ENCODE measurements around the gene SRSF1.

DNA sequence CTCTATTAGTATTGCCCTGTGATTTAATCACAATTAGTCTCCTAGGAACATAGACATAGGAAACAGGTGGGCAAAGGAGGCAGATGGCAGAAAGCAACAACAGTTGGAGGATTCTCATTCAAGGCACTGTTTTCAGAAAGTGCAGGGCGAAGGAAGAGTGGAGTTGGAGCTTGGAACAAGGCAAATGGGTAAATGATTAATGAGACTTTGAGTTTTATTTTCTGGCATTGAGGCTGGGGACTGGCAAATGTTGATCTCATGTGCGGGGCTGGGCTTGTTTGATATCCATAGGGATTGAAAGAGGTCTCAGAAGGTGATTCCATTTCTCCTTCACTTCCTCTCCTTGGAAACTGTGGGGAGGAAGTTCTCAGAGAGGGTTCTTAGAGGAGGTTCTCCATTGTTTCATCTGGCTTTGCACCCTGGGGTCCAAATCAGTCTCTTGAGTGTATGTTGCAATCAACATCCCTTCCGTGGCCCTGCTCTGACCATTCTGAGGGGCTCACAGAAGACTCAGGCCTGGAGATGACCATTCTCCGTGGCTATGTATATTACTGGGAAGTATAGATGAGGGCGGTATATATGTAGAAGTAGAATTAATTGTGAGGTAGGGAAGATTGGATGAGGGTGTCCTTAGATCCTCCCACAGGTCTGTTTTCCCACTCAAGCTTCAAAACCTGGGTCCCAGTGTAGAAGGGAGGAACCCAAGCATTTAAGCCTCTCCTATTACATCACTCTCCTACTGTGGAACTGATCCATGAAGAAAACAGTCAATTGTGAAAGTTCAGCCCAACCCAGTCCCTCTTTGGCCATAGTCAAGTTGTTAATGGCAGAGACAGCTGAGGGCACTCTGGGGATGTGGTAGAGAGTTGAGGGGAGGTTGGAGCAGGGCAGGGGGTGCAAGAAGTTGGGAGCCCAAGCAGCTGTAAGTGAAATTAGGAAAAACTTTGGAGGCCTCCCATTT lies 36.5 kb upstream of the SRSF1 start:
- TF ChIP-seq, protein P1, sequence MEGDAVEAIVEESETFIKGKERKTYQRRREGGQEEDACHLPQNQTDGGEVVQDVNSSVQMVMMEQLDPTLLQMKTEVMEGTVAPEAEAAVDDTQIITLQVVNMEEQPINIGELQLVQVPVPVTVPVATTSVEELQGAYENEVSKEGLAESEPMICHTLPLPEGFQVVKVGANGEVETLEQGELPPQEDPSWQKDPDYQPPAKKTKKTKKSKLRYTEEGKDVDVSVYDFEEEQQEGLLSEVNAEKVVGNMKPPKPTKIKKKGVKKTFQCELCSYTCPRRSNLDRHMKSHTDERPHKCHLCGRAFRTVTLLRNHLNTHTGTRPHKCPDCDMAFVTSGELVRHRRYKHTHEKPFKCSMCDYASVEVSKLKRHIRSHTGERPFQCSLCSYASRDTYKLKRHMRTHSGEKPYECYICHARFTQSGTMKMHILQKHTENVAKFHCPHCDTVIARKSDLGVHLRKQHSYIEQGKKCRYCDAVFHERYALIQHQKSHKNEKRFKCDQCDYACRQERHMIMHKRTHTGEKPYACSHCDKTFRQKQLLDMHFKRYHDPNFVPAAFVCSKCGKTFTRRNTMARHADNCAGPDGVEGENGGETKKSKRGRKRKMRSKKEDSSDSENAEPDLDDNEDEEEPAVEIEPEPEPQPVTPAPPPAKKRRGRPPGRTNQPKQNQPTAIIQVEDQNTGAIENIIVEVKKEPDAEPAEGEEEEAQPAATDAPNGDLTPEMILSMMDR (IDR thresholded peaks at IDR 0.05) = no peak
- TF ChIP-seq POLR2AphosphoS5 (IDR thresholded peaks at IDR 0.05) = no peak
- TF ChIP-seq POLR2A (IDR thresholded peaks at IDR 0.05) = no peak

Data from prostate gland (tissue), 2 donors.